OCI-LY1 (cell line): ENCODE data around the gene STAG1.

ENCODE experiments used
- H2AFZ ChIP-seq: fragments of 200-600 bp; sonication (generic), shearing (Covaris generic); 2 replicates; pipeline ENCODE4 v1.6.0; 2014; ENCODE audit warnings: antibody characterized with exemption, mild to moderate bottlenecking, low read length
- H3F3A ChIP-seq: fragments of 200-600 bp; sonication (generic), shearing (Covaris generic); 2 replicates; pipeline ENCODE4 v1.6.0; 2014; ENCODE audit warnings: mild to moderate bottlenecking, antibody characterized with exemption, low read length, moderate library complexity; ENCODE audit not compliant: insufficient read depth
- H3K27ac ChIP-seq: fragments of 200-600 bp; sonication (generic); 2 replicates; pipeline ENCODE4 v1.5.1; 2014; ENCODE audit warnings: low read length, mixed run types, mild to moderate bottlenecking, low read depth; ENCODE audit not compliant: poor library complexity, severe bottlenecking
- H3K27me3 ChIP-seq: fragments of 200-600 bp; sonication (generic); 2 replicates; pipeline ENCODE4 v1.6.0; 2014; ENCODE audit warnings: antibody characterized with exemption, mild to moderate bottlenecking, low read length, moderate library complexity; ENCODE audit not compliant: insufficient read depth
- H3K36me3 ChIP-seq: fragments of 200-600 bp; sonication (generic); 2 replicates; pipeline ENCODE4 v1.6.1; 2014; ENCODE audit warnings: mild to moderate bottlenecking, antibody characterized with exemption, low read length, moderate library complexity, mixed read lengths; ENCODE audit not compliant: insufficient read depth
- H3K4me1 ChIP-seq: fragments of 200-600 bp; sonication (generic); 2 replicates; pipeline ENCODE4 v1.5.1; 2014; ENCODE audit warnings: mild to moderate bottlenecking, low read length, moderate library complexity; ENCODE audit not compliant: insufficient read depth, severe bottlenecking
- H3K4me2 ChIP-seq: fragments of 200-600 bp; sonication (generic), shearing (Covaris generic); 2 replicates; pipeline ENCODE4 v1.6.1; 2014; ENCODE audit warnings: low read length
- H3K4me3 ChIP-seq: fragments of 200-600 bp; sonication (generic); 2 replicates; pipeline ENCODE4 v1.5.1; 2014; ENCODE audit warnings: low read length, low read depth, mild to moderate bottlenecking, mixed read lengths; ENCODE audit not compliant: poor library complexity, severe bottlenecking
- H3K79me2 ChIP-seq: fragments of 200-600 bp; shearing (Covaris generic); 2 replicates; pipeline ENCODE4 v1.6.1; 2016; ENCODE audit warnings: mixed run types, low read length, mixed read lengths; ENCODE audit not compliant: insufficient read depth
- H3K9ac ChIP-seq: fragments of 200-600 bp; sonication (generic), shearing (Covaris generic); 2 replicates; pipeline ENCODE4 v1.6.1; 2014; ENCODE audit warnings: mild to moderate bottlenecking, low read length, mixed read lengths
- H3K9me2 ChIP-seq: fragments of 200-600 bp; sonication (generic), shearing (Covaris generic); 2 replicates; pipeline ENCODE4 v1.6.1; 2014; ENCODE audit warnings: low read depth, mild to moderate bottlenecking, low read length, mixed read lengths
- H3K9me3 ChIP-seq: fragments of 200-600 bp; shearing (Covaris generic); 2 replicates; pipeline ENCODE4 v1.6.1; 2014; ENCODE audit warnings: low read length, mixed read lengths
- H4K20me1 ChIP-seq: fragments of 200-600 bp; sonication (generic), shearing (Covaris generic); 2 replicates; pipeline ENCODE4 v1.6.0; 2016; ENCODE audit warnings: mild to moderate bottlenecking, low read length; ENCODE audit not compliant: insufficient read depth
- CTCF ChIP-seq: fragments of 200-600 bp; sonication (generic), shearing (Covaris generic); IDR thresholded peaks from 2 replicates; pipeline ENCODE4 v1.5.1; 2017; ENCODE audit warnings: mild to moderate bottlenecking, antibody characterized with exemption, low read length, moderate library complexity, mixed read lengths
- EZH2 ChIP-seq: fragments of 200-600 bp; sonication (generic), shearing (Covaris generic); IDR thresholded peaks from 2 replicates; pipeline ENCODE4 v1.8.0; 2017; ENCODE audit warnings: borderline replicate concordance, mixed run types, mild to moderate bottlenecking, antibody characterized with exemption, low read length, moderate library complexity, mixed read lengths

STAG1 gene

GRCh38 chr3:136432685-136433084, 319.5 kb downstream of the STAG1 start:
- H3K4me2 ChIP-seq = no peak overlapping the region
- H3K27ac ChIP-seq = no peak overlapping the region
- H3K79me2 ChIP-seq = no peaks in the 10 kb centered on the region
- H3K36me3 ChIP-seq = peaks cover 8% of the 10 kb centered on the region; the same call in 1 of the 2 replicates
- no peak overlapping the region for H2AFZ ChIP-seq
- H3K4me3 ChIP-seq = no peak overlapping the region
- H3K9me3 ChIP-seq = no peaks in the 10 kb centered on the region
- H3F3A ChIP-seq = no peaks in the 10 kb centered on the region
- H3K27me3 ChIP-seq = no peaks in the 10 kb centered on the region
- no peaks in the 10 kb centered on the region for H4K20me1 ChIP-seq
- H3K9me2 ChIP-seq = no peaks in the 10 kb centered on the region
- no peak overlapping the region for H3K9ac ChIP-seq
- TF ChIP-seq CTCF (no peak), EZH2 (no peak)
- no peaks in the 10 kb centered on the region for H3K4me1 ChIP-seq

GRCh38 chr3:136428167-136428566, 324.0 kb downstream of the STAG1 start:
- no peak overlapping the region for H2AFZ ChIP-seq
- H3K9me3 ChIP-seq = no peaks in the 10 kb centered on the region

GRCh38 chr3:136427236-136427635, 324.9 kb downstream of the STAG1 start:
- Histone ChIP-seq H3K9me2 (no peaks in the 10 kb centered on the region), H3K4me1 (no peaks in the 10 kb centered on the region), H3K9ac (no peak overlapping the region), H3K36me3 (no peaks in the 10 kb centered on the region), H3K4me3 (no peak overlapping the region), H3K27ac (no peak overlapping the region), H3K79me2 (no peaks in the 10 kb centered on the region), H3K27me3 (no peaks in the 10 kb centered on the region), H3F3A (no peaks in the 10 kb centered on the region), H4K20me1 (no peaks in the 10 kb centered on the region), H2AFZ (no peak overlapping the region), H3K4me2 (no peak overlapping the region), H3K9me3 (no peaks in the 10 kb centered on the region)
- no peak for TF ChIP-seq EZH2
- no peak for TF ChIP-seq CTCF

More at GRCh38 chr3:136428167-136428566, 324.0 kb downstream of the STAG1 start:
- H3K9me2 ChIP-seq = no peaks in the 10 kb centered on the region
- 0 out of 2 replicates have a peak, but pooled peaks cover 3% of the 10 kb centered on the region for H3K36me3 ChIP-seq
- H4K20me1 ChIP-seq = no peaks in the 10 kb centered on the region
- H3K27me3 ChIP-seq = no peaks in the 10 kb centered on the region
- no peak overlapping the region for H3K4me3 ChIP-seq
- H3F3A ChIP-seq = no peaks in the 10 kb centered on the region
- no peak overlapping the region for H3K4me2 ChIP-seq
- no peaks in the 10 kb centered on the region for H3K79me2 ChIP-seq
- no peak overlapping the region for H3K9ac ChIP-seq
- no peaks in the 10 kb centered on the region for H3K4me1 ChIP-seq
- H3K27ac ChIP-seq = no peak overlapping the region
- TF ChIP-seq CTCF = no peak
- TF ChIP-seq EZH2 = no peak
